T-helper 2 cell treated with Interferon-gamma antibody and Interleukin-4, amounts not matched to agents 5 μg/mL and 100 μg/mL, for 36 hours (primary cell): ENCODE results near the gene RERE.

ENCODE experiments used
- DNase-seq: peaks from one replicate; pipeline ENCODE4 v3.0.0; 2021; ENCODE audit warnings: low spot score
- H3K27ac Mint-ChIP-seq: one replicate; pipeline ENCODE4 v1.8.0; 2021; ENCODE audit warnings: mild to moderate bottlenecking, mixed read lengths
- H3K27me3 Mint-ChIP-seq: one replicate; pipeline ENCODE4 v1.8.0; 2021; ENCODE audit warnings: low read depth, mixed read lengths
- H3K36me3 Mint-ChIP-seq: one replicate; pipeline ENCODE4 v1.8.0; 2021; ENCODE audit warnings: low read depth, mixed read lengths
- H3K4me1 Mint-ChIP-seq: one replicate; pipeline ENCODE4 v1.8.0; 2021; ENCODE audit warnings: low read depth, mixed read lengths
- H3K4me3 Mint-ChIP-seq: one replicate; pipeline ENCODE4 v1.8.0; 2022; ENCODE audit warnings: mild to moderate bottlenecking, moderate library complexity, mixed read lengths
- H3K9me3 Mint-ChIP-seq: one replicate; pipeline ENCODE4 v1.8.0; 2021; ENCODE audit warnings: mixed read lengths

Gene RERE

DNA sequence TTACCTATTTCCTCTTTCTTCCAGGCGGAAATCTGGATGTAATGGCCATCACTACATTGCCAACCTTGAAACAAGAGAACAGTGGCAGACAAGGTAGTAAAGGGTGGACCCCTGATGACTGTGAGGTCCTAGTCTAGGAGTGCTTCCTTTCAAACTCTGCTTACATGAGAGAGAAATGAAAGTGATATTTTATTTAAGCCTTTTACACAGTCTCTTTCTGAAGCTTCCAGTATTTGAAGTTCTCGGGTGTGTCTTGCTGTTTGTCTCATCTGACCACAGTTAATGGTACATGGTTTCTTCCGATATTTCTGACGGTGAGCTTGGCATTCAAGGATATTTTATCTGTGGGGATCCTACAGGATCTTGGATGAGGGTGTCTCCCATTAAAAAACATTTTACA, 284.3 kb downstream of the RERE start:
- Mint-ChIP-seq H3K9me3 (no peaks in the 10 kb centered on the region), H3K36me3 (peaks cover 18% of the 10 kb centered on the region), H3K4me1 (peaks cover 32% of the 10 kb centered on the region), H3K4me3 (peak overlapping the region; percentile 56), H3K27ac (peak overlapping the region; percentile 80), H3K27me3 (no peaks in the 10 kb centered on the region)
- no peak for DNase-seq

GRCh38 chr1:8529901-8530300, 287.5 kb downstream of the RERE start:
- peaks cover 36% of the 10 kb centered on the region for H3K4me1 Mint-ChIP-seq
- no peak overlapping the region for H3K4me3 Mint-ChIP-seq
- no peaks in the 10 kb centered on the region for H3K9me3 Mint-ChIP-seq
- H3K36me3 Mint-ChIP-seq: peaks cover 9% of the 10 kb centered on the region
- no peak for DNase-seq
- H3K27me3 Mint-ChIP-seq: no peaks in the 10 kb centered on the region
- H3K27ac Mint-ChIP-seq: peak overlapping the region; percentile 46

DNA sequence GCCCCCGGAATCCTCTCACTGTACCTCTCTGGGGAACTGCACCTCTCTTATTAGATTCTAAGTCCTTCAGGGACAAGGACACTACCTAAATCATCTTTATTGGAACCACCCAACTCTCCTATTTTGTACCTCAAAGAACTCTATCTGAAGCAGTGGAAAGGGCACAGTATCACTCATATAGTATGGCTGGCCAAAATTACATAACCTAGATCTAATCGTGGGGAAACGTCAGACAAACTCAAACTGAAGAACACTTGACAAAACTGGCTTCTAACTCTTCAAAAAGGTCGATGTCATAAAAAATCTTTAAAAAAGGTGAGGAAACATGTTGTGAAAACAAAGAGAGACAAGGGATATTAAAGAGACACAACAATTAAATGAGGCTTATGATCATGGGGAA, 289.5 kb downstream of the RERE start:
- H3K27me3 Mint-ChIP-seq: no peaks in the 10 kb centered on the region
- H3K36me3 Mint-ChIP-seq: peaks cover 18% of the 10 kb centered on the region
- peaks cover 38% of the 10 kb centered on the region for H3K4me1 Mint-ChIP-seq
- DNase-seq: no peak
- no peak overlapping the region for H3K4me3 Mint-ChIP-seq
- H3K9me3 Mint-ChIP-seq: no peaks in the 10 kb centered on the region
- H3K27ac Mint-ChIP-seq: peak overlapping the region; percentile 49

GRCh38 chr1:8525558-8526275, 291.7 kb downstream of the RERE start:
- Mint-ChIP-seq H3K9me3 (no peaks in the 10 kb centered on the region), H3K4me3 (no peak overlapping the region), H3K36me3 (peaks cover 25% of the 10 kb centered on the region), H3K27me3 (no peaks in the 10 kb centered on the region), H3K4me1 (peaks cover 45% of the 10 kb centered on the region), H3K27ac (no peak overlapping the region)
- peak; percentile 81 for DNase-seq

GRCh38 chr1:8525216-8525557, 292.3 kb downstream of the RERE start:
- peaks cover 25% of the 10 kb centered on the region for H3K36me3 Mint-ChIP-seq
- no peak overlapping the region for H3K27ac Mint-ChIP-seq
- no peaks in the 10 kb centered on the region for H3K27me3 Mint-ChIP-seq
- no peaks in the 10 kb centered on the region for H3K9me3 Mint-ChIP-seq
- no peak overlapping the region for H3K4me3 Mint-ChIP-seq
- DNase-seq: no peak
- peaks cover 49% of the 10 kb centered on the region for H3K4me1 Mint-ChIP-seq

DNA sequence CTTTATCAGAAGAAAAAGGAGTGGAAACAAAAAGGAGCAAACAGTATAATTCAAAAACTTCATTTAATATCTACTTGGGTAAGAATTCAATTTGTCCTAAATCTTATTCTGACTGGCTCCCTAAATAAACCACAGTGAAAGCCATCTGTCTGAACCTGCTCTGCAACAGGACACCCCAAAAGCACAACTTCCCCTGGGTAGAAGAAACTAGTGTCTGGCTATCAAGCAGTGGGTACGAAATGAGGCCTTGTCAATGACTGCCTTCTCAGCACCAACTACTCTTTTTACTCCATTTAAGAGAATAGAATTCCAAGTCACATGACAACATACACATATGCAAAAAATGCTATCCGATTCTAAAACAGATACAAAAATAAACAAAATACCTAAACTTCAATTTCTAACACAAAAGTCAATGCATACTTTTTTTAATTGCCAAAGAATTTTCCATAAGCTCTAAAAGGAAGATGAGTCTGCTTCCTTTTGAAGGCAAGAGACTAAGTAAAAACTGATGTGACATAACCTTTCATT, 292.7 kb downstream of the RERE start:
- Mint-ChIP-seq H3K27ac (no peak overlapping the region), H3K9me3 (no peaks in the 10 kb centered on the region), H3K27me3 (no peaks in the 10 kb centered on the region), H3K4me3 (no peak overlapping the region), H3K36me3 (peaks cover 21% of the 10 kb centered on the region), H3K4me1 (peaks cover 47% of the 10 kb centered on the region)
- DNase-seq: no peak

GRCh38 chr1:8523666-8524206, 293.7 kb downstream of the RERE start:
- no peak overlapping the region for H3K4me3 Mint-ChIP-seq
- H3K4me1 Mint-ChIP-seq: peaks cover 47% of the 10 kb centered on the region
- H3K27me3 Mint-ChIP-seq: no peaks in the 10 kb centered on the region
- no peaks in the 10 kb centered on the region for H3K9me3 Mint-ChIP-seq
- peak; percentile 22 for DNase-seq
- H3K27ac Mint-ChIP-seq: no peak overlapping the region
- peaks cover 18% of the 10 kb centered on the region for H3K36me3 Mint-ChIP-seq

- no peaks in the 10 kb centered on the region for H3K27me3 Mint-ChIP-seq
- DNase-seq: no peak
- H3K9me3 Mint-ChIP-seq: no peaks in the 10 kb centered on the region
- H3K36me3 Mint-ChIP-seq: peaks cover 21% of the 10 kb centered on the region
- peak overlapping the region; percentile 42 for H3K27ac Mint-ChIP-seq
- H3K4me3 Mint-ChIP-seq: no peak overlapping the region
- peaks cover 61% of the 10 kb centered on the region for H3K4me1 Mint-ChIP-seq
Measured at GRCh38 chr1:8520483-8520966, 296.9 kb downstream of the RERE start.

DNA sequence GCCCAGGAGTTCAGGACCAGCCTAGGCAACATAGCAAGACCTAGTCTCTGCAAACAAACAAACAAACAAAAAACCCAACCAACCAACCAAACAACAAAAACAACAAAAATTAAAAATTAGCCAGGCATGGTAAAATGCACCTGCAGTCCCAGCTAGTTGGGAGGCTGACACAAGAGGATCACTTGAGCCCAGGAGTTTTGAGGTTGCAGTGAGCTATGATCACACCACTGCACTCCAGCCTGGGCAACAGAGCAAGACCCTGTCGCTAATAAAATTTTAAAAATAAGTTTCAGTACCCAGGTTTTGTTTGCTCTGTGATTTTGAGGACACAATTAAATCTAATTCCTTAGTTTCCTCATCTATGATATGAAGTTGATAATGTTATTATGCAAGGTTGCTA, 298.3 kb downstream of the RERE start:
- H3K36me3 Mint-ChIP-seq: peaks cover 21% of the 10 kb centered on the region
- no peaks in the 10 kb centered on the region for H3K9me3 Mint-ChIP-seq
- H3K27me3 Mint-ChIP-seq: no peaks in the 10 kb centered on the region
- no peak for DNase-seq
- H3K4me3 Mint-ChIP-seq: no peak overlapping the region
- no peak overlapping the region for H3K27ac Mint-ChIP-seq
- H3K4me1 Mint-ChIP-seq: peaks cover 53% of the 10 kb centered on the region

- Mint-ChIP-seq H3K27me3 (no peaks in the 10 kb centered on the region), H3K4me1 (peaks cover 53% of the 10 kb centered on the region), H3K27ac (no peak overlapping the region), H3K4me3 (no peak overlapping the region), H3K36me3 (peaks cover 20% of the 10 kb centered on the region), H3K9me3 (no peaks in the 10 kb centered on the region)
- no peak for DNase-seq
Measured at GRCh38 chr1:8518490-8518801, 299.0 kb downstream of the RERE start.

- Mint-ChIP-seq H3K27me3 (no peaks in the 10 kb centered on the region), H3K27ac (peak overlapping the region; percentile 15), H3K4me3 (no peak overlapping the region), H3K36me3 (peaks cover 18% of the 10 kb centered on the region), H3K4me1 (peaks cover 52% of the 10 kb centered on the region), H3K9me3 (no peaks in the 10 kb centered on the region)
- no peak for DNase-seq
Measured at GRCh38 chr1:8517661-8518489, 299.6 kb downstream of the RERE start.

GRCh38 chr1:8516793-8517556, 300.5 kb downstream of the RERE start:
- no peak overlapping the region for H3K4me3 Mint-ChIP-seq
- peak overlapping the region; percentile 22 for H3K27ac Mint-ChIP-seq
- no peaks in the 10 kb centered on the region for H3K9me3 Mint-ChIP-seq
- no peak for DNase-seq
- H3K27me3 Mint-ChIP-seq: no peaks in the 10 kb centered on the region
- peaks cover 56% of the 10 kb centered on the region for H3K4me1 Mint-ChIP-seq
- H3K36me3 Mint-ChIP-seq: peaks cover 19% of the 10 kb centered on the region

DNA sequence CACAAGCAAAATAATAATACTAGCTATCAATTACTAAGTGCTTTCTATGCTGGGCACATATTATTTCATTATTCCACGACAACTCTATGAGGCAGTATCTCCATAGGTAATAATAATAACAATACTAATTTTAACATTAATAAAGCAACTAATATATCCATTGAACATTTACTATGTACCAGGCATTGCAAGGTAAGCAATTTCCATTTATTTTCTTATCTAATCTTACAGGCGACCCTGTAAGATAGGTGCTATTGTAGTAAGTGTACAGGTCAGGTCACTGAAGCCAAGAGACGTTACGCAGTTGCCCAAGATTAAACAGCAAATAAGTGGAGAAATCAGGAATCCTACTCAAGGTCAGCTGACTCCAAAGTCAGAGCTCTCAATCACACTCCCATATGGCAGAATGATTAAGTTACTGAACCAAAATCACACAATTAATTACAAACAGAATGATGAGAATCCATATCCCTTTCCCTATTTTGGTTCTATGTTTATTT, 301.1 kb downstream of the RERE start:
- Mint-ChIP-seq H3K27ac (peak overlapping the region; percentile 61), H3K4me1 (peaks cover 58% of the 10 kb centered on the region), H3K36me3 (peaks cover 16% of the 10 kb centered on the region), H3K4me3 (no peak overlapping the region), H3K27me3 (no peaks in the 10 kb centered on the region), H3K9me3 (no peaks in the 10 kb centered on the region)
- DNase-seq: no peak
